ENCODE measurements around the gene PITX3. TPM values are rescaled to one million over a fixed set of nuclear protein-coding genes. Genes with fewer than 3 reads are reported as not detected.
A peak's percentile ranks its signal among the peaks of the same experiment; 100 is the strongest.

PITX3 gene
- polyA plus RNA-seq, 1 experiment, result not detected

DNA sequence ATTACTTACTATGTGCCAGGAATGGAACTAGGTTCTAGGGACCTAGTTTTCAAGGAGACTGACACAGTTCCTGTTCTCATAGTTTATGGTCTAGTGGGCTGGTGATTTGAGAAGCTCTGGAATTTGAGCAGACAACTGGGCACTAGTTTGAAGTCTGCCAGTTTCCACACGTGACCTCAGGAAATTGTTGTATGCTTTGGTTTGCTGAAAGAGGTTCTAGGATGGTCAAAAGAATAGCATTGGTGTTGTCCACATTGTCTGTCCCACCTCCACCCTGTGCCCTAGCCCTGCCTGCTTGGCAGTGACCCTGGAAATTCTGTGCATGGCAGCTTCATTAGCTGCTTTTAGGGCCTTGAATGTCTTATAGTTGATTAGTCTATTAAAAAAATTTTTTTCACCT, 32.8 kb upstream of the PITX3 start:
- Histone ChIP-seq H3K4me3 (ENCODE audit: low read depth, low read length) (no peak overlapping the region), H3K9me3 (ENCODE audit: control insufficient read depth, insufficient read depth, low read length) (no peaks in the 10 kb centered on the region), H3K27ac (ENCODE audit: low read depth, low read length) (no peak overlapping the region), H3K27me3 (ENCODE audit: control insufficient read depth, insufficient read depth, low read length) (no peaks in the 10 kb centered on the region)
- POLR2A ChIA-PET, result no interaction called here
- TF ChIP-seq CTCF (IDR thresholded peaks at IDR 0.05; ENCODE audit: low read depth, low read length), result no peak
- CTCF ChIA-PET, result interaction anchor here (0.7 to 1.2 kb wide), 3 partner anchors 78 to 125 kb away, joined by 3 to 4 read pairs (median 3); no protein-coding TSS in a partner anchor
- DNase-seq (ENCODE audit: low read depth, low spot score), result no peak

DNA sequence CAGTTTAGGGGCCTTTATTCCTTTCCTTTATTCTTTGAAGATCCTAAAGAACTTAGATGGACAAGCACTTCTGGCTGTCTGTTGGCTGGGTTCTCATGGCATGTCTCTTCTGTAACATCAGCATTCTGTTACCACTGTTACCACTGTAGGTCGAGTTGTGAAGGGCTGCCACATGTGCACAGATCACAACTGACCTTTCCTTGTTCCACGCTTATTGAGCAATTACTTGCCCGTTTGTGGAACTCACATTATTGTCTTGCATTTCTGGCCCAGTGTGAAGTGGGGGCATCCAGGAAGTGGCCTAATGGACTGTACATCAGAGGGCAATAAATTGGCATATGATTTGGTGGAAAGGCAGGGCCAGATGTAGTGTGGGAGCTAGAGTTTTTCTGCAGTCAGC, 27.7 kb upstream of the PITX3 start:
- no peaks in the 10 kb centered on the region for H3K9me3 ChIP-seq (ENCODE audit: control insufficient read depth, insufficient read depth, low read length)
- CTCF ChIA-PET, result interaction anchor here (1.2 kb wide), 1 partner anchor 67 kb away, joined by 3 read pairs; no protein-coding TSS in a partner anchor
- no peak for DNase-seq (ENCODE audit: low read depth, low spot score)
- no peak overlapping the region for H3K4me3 ChIP-seq (ENCODE audit: low read depth, low read length)
- H3K27ac ChIP-seq (ENCODE audit: low read depth, low read length), result no peak overlapping the region
- POLR2A ChIA-PET, result interaction anchor here (2.3 kb wide), 1 partner anchor 24 kb away, joined by 5 read pairs; the partner anchor contains the start of gene GBF1
- no peak for TF ChIP-seq CTCF (IDR thresholded peaks at IDR 0.05; ENCODE audit: low read depth, low read length)
- H3K27me3 ChIP-seq (ENCODE audit: control insufficient read depth, insufficient read depth, low read length), result no peaks in the 10 kb centered on the region

GRCh38 chr10:102268375-102268888, 27.1 kb upstream of the PITX3 start:
- ChIA-PET CTCF (interaction anchor here (0.7 to 1.2 kb wide), 6 partner anchors 15 to 82 kb away, joined by 3 to 4 read pairs (median 3); no protein-coding TSS in a partner anchor), POLR2A (interaction anchor here (0.6 to 2.3 kb wide), 2 partner anchors 23 to 44 kb away, joined by 5 to 10 read pairs; partner anchors contain the start of gene GBF1)
- peak overlapping the region; percentile 48 for H3K27ac ChIP-seq (ENCODE audit: low read depth, low read length)
- H3K4me3 ChIP-seq (ENCODE audit: low read depth, low read length), result no peak overlapping the region
- no peak; the same call in 1 of the 2 replicates for TF ChIP-seq CTCF (IDR thresholded peaks at IDR 0.05; ENCODE audit: low read depth, low read length)
- H3K9me3 ChIP-seq (ENCODE audit: control insufficient read depth, insufficient read depth, low read length), result no peaks in the 10 kb centered on the region
- DNase-seq (ENCODE audit: low read depth, low spot score), result no peak
- no peaks in the 10 kb centered on the region for H3K27me3 ChIP-seq (ENCODE audit: control insufficient read depth, insufficient read depth, low read length)

DNA sequence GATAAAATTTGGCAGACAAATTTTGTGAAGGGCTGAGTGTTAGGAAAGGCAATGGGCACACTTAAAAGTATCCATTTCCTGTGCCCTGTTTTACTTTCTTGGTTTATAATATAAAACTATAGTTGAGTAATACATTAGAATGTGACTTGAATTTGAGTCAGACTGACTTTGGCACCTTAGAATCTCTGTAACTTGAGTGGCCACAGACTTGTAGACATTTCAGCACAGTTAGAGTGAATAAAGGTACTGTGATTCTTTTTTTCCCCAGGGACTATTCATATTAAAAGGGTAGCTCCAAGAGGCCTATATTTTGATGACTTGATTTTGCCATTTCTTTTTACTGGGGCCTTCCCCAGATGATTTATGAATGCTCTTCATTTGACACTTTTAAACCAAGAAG, 26.4 kb upstream of the PITX3 start:
- CTCF ChIA-PET, result interaction anchor here (0.7 to 2.2 kb wide), 7 partner anchors 16 to 84 kb away, joined by 3 to 12 read pairs (median 3); no protein-coding TSS in a partner anchor
- no peak overlapping the region for H3K27ac ChIP-seq (ENCODE audit: low read depth, low read length)
- no peaks in the 10 kb centered on the region for H3K27me3 ChIP-seq (ENCODE audit: control insufficient read depth, insufficient read depth, low read length)
- no peaks in the 10 kb centered on the region for H3K9me3 ChIP-seq (ENCODE audit: control insufficient read depth, insufficient read depth, low read length)
- peak; percentile 10 for DNase-seq (ENCODE audit: low read depth, low spot score)
- no peak overlapping the region for H3K4me3 ChIP-seq (ENCODE audit: low read depth, low read length)
- no peak for TF ChIP-seq CTCF (IDR thresholded peaks at IDR 0.05; ENCODE audit: low read depth, low read length)
- POLR2A ChIA-PET, result interaction anchor here (2.3 kb wide), 1 partner anchor 22 kb away, joined by 5 read pairs; the partner anchor contains the start of gene GBF1

DNA sequence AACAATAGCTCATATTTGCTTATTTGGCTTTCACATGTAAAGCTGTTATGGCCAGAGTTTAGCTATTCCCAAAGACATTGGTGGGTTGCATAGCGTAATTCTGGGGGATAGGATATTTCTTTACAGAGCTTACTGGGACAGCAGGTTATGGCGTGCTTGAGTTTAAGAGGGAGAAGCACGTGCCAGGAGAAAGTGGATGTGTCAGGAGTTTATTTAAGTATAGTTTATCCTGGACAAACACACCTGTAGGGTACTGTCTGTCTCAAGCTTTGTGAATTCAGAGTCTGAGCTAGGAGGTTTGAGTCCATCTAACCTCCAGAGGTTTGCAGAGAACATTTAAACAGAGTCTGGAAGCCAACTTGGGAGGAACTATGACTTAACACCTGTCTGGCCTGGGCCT, 25.4 kb upstream of the PITX3 start:
- no peak for TF ChIP-seq CTCF (IDR thresholded peaks at IDR 0.05; ENCODE audit: low read depth, low read length)
- H3K4me3 ChIP-seq (ENCODE audit: low read depth, low read length), result no peak overlapping the region
- CTCF ChIA-PET, result interaction anchor here (2.2 kb wide), 1 partner anchor 85 kb away, joined by 12 read pairs; no protein-coding TSS in a partner anchor
- no peak for DNase-seq (ENCODE audit: low read depth, low spot score)
- H3K27me3 ChIP-seq (ENCODE audit: control insufficient read depth, insufficient read depth, low read length), result no peaks in the 10 kb centered on the region
- H3K9me3 ChIP-seq (ENCODE audit: control insufficient read depth, insufficient read depth, low read length), result no peaks in the 10 kb centered on the region
- POLR2A ChIA-PET, result no interaction called here
- no peak overlapping the region for H3K27ac ChIP-seq (ENCODE audit: low read depth, low read length)

All from AG04450 (cell line).